Central memory CD8-positive, alpha-beta T cell (primary cell): ENCODE measurements around the gene PFDN2.

Experiments
- ATAC-seq: fragments of 150-1000 bp; cut with Tn5 transposase; replicated peaks from 2 replicates; pipeline ENCODE4 v1.10.0; 2022; ENCODE audit warnings: mild to moderate bottlenecking, moderate FRiP score, moderate number of reproducible peaks; ENCODE audit not compliant: poor library complexity, severe bottlenecking; ENCODE audit errors: extremely low read depth
- DNase-seq, 2 donors: peaks; one replicate each; pipeline ENCODE4 v3.0.0; 2021; ENCODE audit warnings: low spot score in 2 of 2
- H3K27ac Mint-ChIP-seq: one replicate; pipeline ENCODE4 v1.8.0; 2022; ENCODE audit warnings: low read depth, mild to moderate bottlenecking, moderate library complexity, mixed read lengths
- H3K27me3 Mint-ChIP-seq: one replicate; pipeline ENCODE4 v1.8.0; 2022; ENCODE audit warnings: mixed read lengths
- H3K36me3 Mint-ChIP-seq: one replicate; pipeline ENCODE4 v1.8.0; 2022; ENCODE audit warnings: mild to moderate bottlenecking, moderate library complexity, mixed read lengths; ENCODE audit not compliant: insufficient read depth
- H3K4me1 Mint-ChIP-seq: one replicate; pipeline ENCODE4 v1.8.0; 2022; ENCODE audit warnings: mixed read lengths
- H3K4me3 Mint-ChIP-seq: one replicate; pipeline ENCODE4 v1.8.0; 2022; ENCODE audit warnings: mild to moderate bottlenecking, moderate library complexity, mixed read lengths
- H3K9me3 Mint-ChIP-seq: one replicate; pipeline ENCODE4 v1.8.0; 2022; ENCODE audit warnings: mixed read lengths

PFDN2 gene

GRCh38 chr1:161081519-161081918, 36.3 kb downstream of the PFDN2 start:
- Mint-ChIP-seq H3K4me3 (no peak overlapping the region), H3K27ac (no peak overlapping the region), H3K4me1 (no peaks in the 10 kb centered on the region), H3K36me3 (no peaks in the 10 kb centered on the region), H3K9me3 (no peaks in the 10 kb centered on the region), H3K27me3 (no peaks in the 10 kb centered on the region)
- DNase-seq: no peak
- no peak for ATAC-seq

- Mint-ChIP-seq H3K4me1 (no peaks in the 10 kb centered on the region), H3K27ac (no peak overlapping the region)
- no peak for ATAC-seq
These were observed 37.1 kb downstream of the PFDN2 start for GRCh38 chr1:161080441-161081405.

GRCh38 chr1:161079436-161080110, 38.3 kb downstream of the PFDN2 start:
- Mint-ChIP-seq H3K4me3 (no peak overlapping the region), H3K9me3 (no peaks in the 10 kb centered on the region), H3K27me3 (no peaks in the 10 kb centered on the region), H3K27ac (no peak overlapping the region), H3K36me3 (no peaks in the 10 kb centered on the region), H3K4me1 (no peaks in the 10 kb centered on the region)
- ATAC-seq (no peak), DNase-seq (no peak)

More at GRCh38 chr1:161080441-161081405, 37.1 kb downstream of the PFDN2 start:
- H3K9me3 Mint-ChIP-seq: no peaks in the 10 kb centered on the region
- no peak overlapping the region for H3K4me3 Mint-ChIP-seq
- no peaks in the 10 kb centered on the region for H3K27me3 Mint-ChIP-seq
- no peak for DNase-seq
- H3K36me3 Mint-ChIP-seq: no peaks in the 10 kb centered on the region

- Mint-ChIP-seq H3K4me3 (no peak overlapping the region), H3K9me3 (no peaks in the 10 kb centered on the region), H3K27me3 (no peaks in the 10 kb centered on the region), H3K4me1 (peaks cover 6% of the 10 kb centered on the region), H3K36me3 (no peaks in the 10 kb centered on the region), H3K27ac (no peak overlapping the region)
- ATAC-seq (no peak), DNase-seq (no peak)
These were observed 40.4 kb downstream of the PFDN2 start for GRCh38 chr1:161077426-161077825.

GRCh38 chr1:161076410-161076809, 41.4 kb downstream of the PFDN2 start:
- Mint-ChIP-seq H3K9me3 (no peaks in the 10 kb centered on the region), H3K27me3 (no peaks in the 10 kb centered on the region), H3K4me1 (peaks cover 14% of the 10 kb centered on the region), H3K36me3 (no peaks in the 10 kb centered on the region), H3K27ac (no peak overlapping the region), H3K4me3 (no peak overlapping the region)
- ATAC-seq (no peak), DNase-seq (no peak)

GRCh38 chr1:161074676-161075368, 43.0 kb downstream of the PFDN2 start:
- ATAC-seq (no peak), DNase-seq (no peak)
- Mint-ChIP-seq H3K9me3 (no peaks in the 10 kb centered on the region), H3K27me3 (no peaks in the 10 kb centered on the region), H3K4me1 (peaks cover 23% of the 10 kb centered on the region), H3K36me3 (peaks cover 1% of the 10 kb centered on the region), H3K27ac (peak overlapping the region; percentile 44), H3K4me3 (no peak overlapping the region)

GRCh38 chr1:161073474-161074121, 44.2 kb downstream of the PFDN2 start:
- H3K27ac Mint-ChIP-seq: no peak overlapping the region
- H3K4me1 Mint-ChIP-seq: peaks cover 34% of the 10 kb centered on the region
- DNase-seq (no peak), ATAC-seq (no peak)
- no peaks in the 10 kb centered on the region for H3K27me3 Mint-ChIP-seq
- H3K36me3 Mint-ChIP-seq: peaks cover 12% of the 10 kb centered on the region
- H3K4me3 Mint-ChIP-seq: no peak overlapping the region
- H3K9me3 Mint-ChIP-seq: no peaks in the 10 kb centered on the region

GRCh38 chr1:161072751-161073449, 44.9 kb downstream of the PFDN2 start:
- DNase-seq (no peak), ATAC-seq (no peak)
- Mint-ChIP-seq H3K27ac (no peak overlapping the region), H3K27me3 (no peaks in the 10 kb centered on the region), H3K36me3 (peaks cover 16% of the 10 kb centered on the region), H3K9me3 (no peaks in the 10 kb centered on the region), H3K4me1 (peaks cover 41% of the 10 kb centered on the region), H3K4me3 (no peak overlapping the region)

- Mint-ChIP-seq H3K4me1 (peaks cover 50% of the 10 kb centered on the region), H3K27ac (no peak overlapping the region), H3K36me3 (peaks cover 24% of the 10 kb centered on the region), H3K4me3 (no peak overlapping the region), H3K9me3 (no peaks in the 10 kb centered on the region), H3K27me3 (no peaks in the 10 kb centered on the region)
- DNase-seq: no peak
- no peak for ATAC-seq
These were observed 45.9 kb downstream of the PFDN2 start for GRCh38 chr1:161071886-161072371.

GRCh38 chr1:161070761-161071160, 47.1 kb downstream of the PFDN2 start:
- Mint-ChIP-seq H3K4me3 (no peak overlapping the region), H3K4me1 (peaks cover 62% of the 10 kb centered on the region), H3K36me3 (peaks cover 31% of the 10 kb centered on the region), H3K27me3 (no peaks in the 10 kb centered on the region), H3K9me3 (no peaks in the 10 kb centered on the region), H3K27ac (peak overlapping the region; percentile 85)
- ATAC-seq (no peak), DNase-seq (no peak)

- H3K9me3 Mint-ChIP-seq: no peaks in the 10 kb centered on the region
- peak within 1 kb of the TSS; percentile 85 for H3K27ac Mint-ChIP-seq
- DNase-seq: peak; percentile 56 to 77
- H3K4me1 Mint-ChIP-seq: peaks cover 64% of the 10 kb centered on the region
- peak within 1 kb of the TSS; percentile 94 for H3K4me3 Mint-ChIP-seq
- peaks cover 35% of the 10 kb centered on the region for H3K36me3 Mint-ChIP-seq
- ATAC-seq: peak; percentile 88
- no peaks in the 10 kb centered on the region for H3K27me3 Mint-ChIP-seq
These were observed 48.0 kb downstream of the PFDN2 start, which contains the start of gene ARHGAP30 for GRCh38 chr1:161069731-161070270. Gene ARHGAP30 (minus strand): TSS chr1:161069891. CDS start chr1:161069624, 267 bp downstream.
